PC-9 (cell line): ENCODE data around the gene ARAP3. TPM values are rescaled to one million over a fixed set of nuclear protein-coding genes. Genes with fewer than 3 reads are reported as not detected.

Source experiments
- BruUV-seq: library from RNA; stranded (reverse); fragments of 400-500 nt; replicated peaks from 2 replicates; lab custom pipeline; 2021; lab: Mats Ljungman, UMichigan
- CTCF ChIA-PET: fragments of 300-600 bp; sonication (Branson Sonifier 250); formaldehyde crosslinking; loops from one replicate; lab custom pipeline; 2022; ENCODE audit warnings: antibody characterized with exemption; lab: Charles Lee
- POLR2A ChIA-PET: fragments of 300-600 bp; sonication (Branson Sonifier 250); formaldehyde crosslinking; loops from one replicate; lab custom pipeline; 2022; ENCODE audit warnings: antibody characterized with exemption; ENCODE audit not compliant: unreplicated experiment; lab: Charles Lee
- DNase-seq, 2 experiments: peaks; one replicate each; pipeline versions ENCODE4 v3.0.0 to v3.0.0-alpha.2; 2015 to 2022; ENCODE audit warnings: mixed read lengths in 1 of 2
- H2AFZ ChIP-seq: fragments of 200-600 bp; sonication (generic); 2 replicates; pipeline ENCODE4 v1.8.1; 2017; ENCODE audit warnings: antibody characterized with exemption
- H3F3A ChIP-seq: fragments of 200-600 bp; sonication (generic); 2 replicates; pipeline ENCODE4 v1.8.1; 2017; ENCODE audit warnings: antibody characterized with exemption, mild to moderate bottlenecking, low read depth; ENCODE audit not compliant: insufficient read depth
- H3K27ac ChIP-seq: fragments of 200-600 bp; sonication (generic); 2 replicates; pipeline ENCODE4 v1.6.1; 2016; ENCODE audit warnings: mixed run types
- H3K27me3 ChIP-seq: fragments of 200-600 bp; sonication (generic); 2 replicates; pipeline ENCODE4 v1.6.1; 2016; ENCODE audit warnings: low read depth, mixed run types; ENCODE audit not compliant: insufficient read depth
- H3K36me3 ChIP-seq: fragments of 200-600 bp; sonication (generic); 2 replicates; pipeline ENCODE4 v1.6.1; 2016; ENCODE audit warnings: low read depth, mixed run types
- H3K4me1 ChIP-seq: fragments of 200-600 bp; sonication (generic); replicated peaks from 2 replicates; pipeline ENCODE4 v1.6.1; 2016; ENCODE audit warnings: mixed run types; ENCODE audit not compliant: insufficient read depth
- H3K4me2 ChIP-seq: fragments of 200-600 bp; sonication (generic); 2 replicates; pipeline ENCODE4 v1.6.1; 2017; ENCODE audit warnings: mixed run types
- H3K4me3 ChIP-seq: fragments of 200-600 bp; sonication (generic); 2 replicates; pipeline ENCODE4 v1.6.1; 2016; ENCODE audit warnings: mixed run types
- H3K79me2 ChIP-seq: fragments of 200-600 bp; sonication (generic); 2 replicates; pipeline ENCODE4 v1.6.1; 2017; ENCODE audit warnings: low read depth, mixed run types
- H3K9me2 ChIP-seq: fragments of 200-600 bp; sonication (generic); 2 replicates; pipeline ENCODE4 v1.8.1; 2017; ENCODE audit warnings: mild to moderate bottlenecking; ENCODE audit not compliant: insufficient read depth
- H3K9me3 ChIP-seq: fragments of 200-600 bp; sonication (generic); 2 replicates; pipeline ENCODE4 v1.8.1; 2016; ENCODE audit warnings: low read depth; ENCODE audit not compliant: insufficient read depth
- H4K20me1 ChIP-seq: fragments of 200-600 bp; sonication (generic); 2 replicates; pipeline ENCODE4 v1.8.1; 2017; ENCODE audit not compliant: insufficient read depth
- EZH2 ChIP-seq: fragments of 200-600 bp; sonication (generic); IDR thresholded peaks from 2 replicates; pipeline ENCODE4 v1.8.0; 2017; ENCODE audit warnings: antibody characterized with exemption, low read depth
- intact Hi-C: fragments of 100-400 bp; cut with micrococcal nuclease; formaldehyde crosslinking; loops from one replicate; pipeline ENCODE4 v1.10.0; 2022; ENCODE audit not compliant: unreplicated experiment
- total RNA-seq: library from RNA; stranded (reverse); gene quantifications from 2 replicates; pipeline ENCODE4 v1.2.3, GENCODE V29; 2021
- TF ChIP-seq, protein P1 (sequence below): fragments of 200-600 bp; sonication (generic); conservative IDR thresholded peaks from 2 replicates; pipeline ENCODE4 v1.6.1; 2017; ENCODE audit warnings: mixed run types, antibody characterized with exemption, mild to moderate bottlenecking, moderate library complexity

Gene ARAP3
- total RNA-seq, 1 experiment from 2014 or later, result 28.0 TPM

GRCh38 chr5:141672841-141673813, 8.9 kb downstream of the ARAP3 start:
- H3K79me2 ChIP-seq, result no peaks in the 10 kb centered on the region
- POLR2A ChIA-PET, result no interaction called here
- peaks cover 5% of the 10 kb centered on the region for H3F3A ChIP-seq
- no peak overlapping the region for H3K4me3 ChIP-seq
- intact Hi-C loops, result no loop called here
- H3K9me2 ChIP-seq, result no peaks in the 10 kb centered on the region
- no peaks in the 10 kb centered on the region for H3K9me3 ChIP-seq
- no peak for DNase-seq
- no peak for TF ChIP-seq EZH2
- TF ChIP-seq, protein P1, sequence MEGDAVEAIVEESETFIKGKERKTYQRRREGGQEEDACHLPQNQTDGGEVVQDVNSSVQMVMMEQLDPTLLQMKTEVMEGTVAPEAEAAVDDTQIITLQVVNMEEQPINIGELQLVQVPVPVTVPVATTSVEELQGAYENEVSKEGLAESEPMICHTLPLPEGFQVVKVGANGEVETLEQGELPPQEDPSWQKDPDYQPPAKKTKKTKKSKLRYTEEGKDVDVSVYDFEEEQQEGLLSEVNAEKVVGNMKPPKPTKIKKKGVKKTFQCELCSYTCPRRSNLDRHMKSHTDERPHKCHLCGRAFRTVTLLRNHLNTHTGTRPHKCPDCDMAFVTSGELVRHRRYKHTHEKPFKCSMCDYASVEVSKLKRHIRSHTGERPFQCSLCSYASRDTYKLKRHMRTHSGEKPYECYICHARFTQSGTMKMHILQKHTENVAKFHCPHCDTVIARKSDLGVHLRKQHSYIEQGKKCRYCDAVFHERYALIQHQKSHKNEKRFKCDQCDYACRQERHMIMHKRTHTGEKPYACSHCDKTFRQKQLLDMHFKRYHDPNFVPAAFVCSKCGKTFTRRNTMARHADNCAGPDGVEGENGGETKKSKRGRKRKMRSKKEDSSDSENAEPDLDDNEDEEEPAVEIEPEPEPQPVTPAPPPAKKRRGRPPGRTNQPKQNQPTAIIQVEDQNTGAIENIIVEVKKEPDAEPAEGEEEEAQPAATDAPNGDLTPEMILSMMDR, result no peak
- H3K27ac ChIP-seq, result no peak overlapping the region
- no peaks in the 10 kb centered on the region; the same call in 1 of the 2 replicates for H3K36me3 ChIP-seq
- no peak overlapping the region for H2AFZ ChIP-seq
- no TSS peak for BruUV-seq
- no peaks in the 10 kb centered on the region for H4K20me1 ChIP-seq
- CTCF ChIA-PET, result no interaction called here
- no peak overlapping the region for H3K4me2 ChIP-seq
- no peaks in the 10 kb centered on the region for H3K4me1 ChIP-seq
- no peaks in the 10 kb centered on the region for H3K27me3 ChIP-seq

DNA sequence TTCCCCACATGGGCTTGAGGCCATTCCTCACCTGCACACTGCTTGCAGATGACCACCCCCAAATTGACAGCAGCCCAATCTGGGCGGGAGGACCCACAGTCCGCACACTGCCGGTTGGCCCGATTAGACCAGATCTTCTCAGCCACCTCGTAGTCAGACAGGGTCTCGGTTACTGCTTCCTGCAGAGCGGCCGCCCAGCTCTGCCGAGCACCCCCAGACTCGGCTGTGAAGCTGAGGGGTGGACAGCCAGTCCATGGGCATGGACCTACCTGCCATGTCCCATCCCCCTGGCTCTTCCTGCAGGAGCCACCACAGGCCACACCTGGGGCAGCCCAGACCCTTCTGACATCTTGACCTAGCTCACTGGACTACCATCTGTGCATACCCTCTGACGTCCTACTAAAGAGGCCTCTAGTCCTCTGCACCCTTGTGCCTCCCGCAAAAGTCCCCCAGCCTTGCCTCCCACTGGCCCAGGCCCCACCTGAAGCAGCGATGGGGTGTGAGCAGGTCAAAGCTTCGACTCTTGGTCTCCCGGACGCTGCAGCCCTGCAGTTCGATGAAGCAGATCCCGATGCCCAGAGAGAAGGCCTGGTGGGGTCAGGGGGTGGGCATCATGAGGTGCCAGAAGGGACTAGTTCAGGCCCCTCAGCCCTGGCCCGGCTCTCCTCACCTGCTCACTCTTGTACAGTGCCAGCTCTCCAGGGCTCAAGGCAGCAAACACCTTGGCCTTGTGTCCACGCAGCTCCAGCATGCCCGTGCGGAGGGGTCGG, 9.8 kb downstream of the ARAP3 start:
- no peaks in the 10 kb centered on the region for H3K27me3 ChIP-seq
- POLR2A ChIA-PET, result no interaction called here
- H3K27ac ChIP-seq, result no peak overlapping the region
- BruUV-seq, result no TSS peak
- no peak overlapping the region for H3K4me3 ChIP-seq
- TF ChIP-seq EZH2, result no peak
- TF ChIP-seq, protein P1, result no peak
- intact Hi-C loops, result no loop called here
- no peaks in the 10 kb centered on the region for H3K9me2 ChIP-seq
- H3K4me2 ChIP-seq, result no peak overlapping the region
- peaks cover 5% of the 10 kb centered on the region for H3F3A ChIP-seq
- no peaks in the 10 kb centered on the region for H3K4me1 ChIP-seq
- H3K9me3 ChIP-seq, result no peaks in the 10 kb centered on the region
- no peak for DNase-seq
- H3K79me2 ChIP-seq, result no peaks in the 10 kb centered on the region
- H2AFZ ChIP-seq, result no peak overlapping the region
- H4K20me1 ChIP-seq, result no peaks in the 10 kb centered on the region
- CTCF ChIA-PET, result no interaction called here
- no peaks in the 10 kb centered on the region; the same call in 1 of the 2 replicates for H3K36me3 ChIP-seq

DNA sequence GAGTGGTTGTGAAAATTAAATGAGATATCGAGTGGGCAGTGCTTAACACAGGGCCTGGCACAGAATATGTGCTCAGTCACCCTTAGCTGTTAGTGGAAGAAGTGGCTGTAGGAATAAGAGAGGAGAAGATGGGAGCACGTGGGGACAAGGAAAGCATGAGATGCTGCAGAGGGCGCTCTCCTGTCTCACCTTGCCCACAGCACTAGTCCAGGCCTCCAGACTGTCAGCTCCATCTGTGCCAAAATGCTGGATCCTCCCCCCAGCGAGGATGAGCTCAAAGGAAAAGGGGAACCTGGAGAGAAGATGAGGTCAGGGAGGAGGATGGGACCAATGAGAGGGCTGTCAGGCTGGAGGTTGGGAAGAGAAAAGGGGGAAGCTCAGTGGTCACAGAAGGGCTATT, 12.5 kb downstream of the ARAP3 start:
- Histone ChIP-seq H2AFZ (no peak overlapping the region), H3K4me1 (no peaks in the 10 kb centered on the region), H3K4me3 (no peak overlapping the region), H3K27ac (no peak overlapping the region), H3F3A (peaks cover 6% of the 10 kb centered on the region), H3K27me3 (no peaks in the 10 kb centered on the region), H3K9me2 (no peaks in the 10 kb centered on the region), H4K20me1 (no peaks in the 10 kb centered on the region), H3K4me2 (no peak overlapping the region), H3K36me3 (no peaks in the 10 kb centered on the region; the same call in 1 of the 2 replicates), H3K79me2 (no peaks in the 10 kb centered on the region), H3K9me3 (no peaks in the 10 kb centered on the region)
- POLR2A ChIA-PET, result interaction anchor here (0.6 kb wide), 1 partner anchor 344 kb away, joined by 4 read pairs; no protein-coding TSS in a partner anchor
- TF ChIP-seq, protein P1, result no peak
- no peak for TF ChIP-seq EZH2
- no peak for DNase-seq
- no TSS peak for BruUV-seq
- CTCF ChIA-PET, result interaction anchor here (0.6 kb wide), 1 partner anchor 112 kb away, joined by 3 read pairs; no protein-coding TSS in a partner anchor
- intact Hi-C loops, result no loop called here
